Endothelial cell of umbilical vein (primary cell): Measurements from ENCODE around the gene SBF1.

Source experiments
- EZH2 ChIP-seq: IDR thresholded peaks from 2 replicates; pipeline ENCODE4 v1.6.1; 2012; ENCODE audit warnings: borderline replicate concordance, low read depth, mild to moderate bottlenecking, moderate library complexity, low read length, inconsistent platforms; ENCODE audit not compliant: severe bottlenecking
- JUN ChIP-seq: IDR thresholded peaks from 2 replicates; pipeline ENCODE4 v1.6.1; 2011; ENCODE audit warnings: borderline replicate concordance, low read depth; ENCODE audit not compliant: insufficient read length, insufficient read depth
- MYC ChIP-seq: IDR thresholded peaks from one replicate; pipeline ENCODE4 v1.6.1; 2011; ENCODE audit warnings: mild to moderate bottlenecking, low read depth, low read length
- POLR2A ChIP-seq: IDR thresholded peaks from 2 replicates; pipeline ENCODE4 v1.6.1; 2012; ENCODE audit warnings: low read depth, mild to moderate bottlenecking, control low read depth, low read length
- POLR2AphosphoS5 ChIP-seq: IDR thresholded peaks from 2 replicates; pipeline ENCODE4 v1.6.1; 2012; ENCODE audit warnings: low read depth, mild to moderate bottlenecking, control low read depth, low read length, moderate library complexity; ENCODE audit not compliant: insufficient read depth
- TF ChIP-seq, protein P1 (sequence below), 2 donors: IDR thresholded peaks; 1 replicate in 1 of 2; 2 replicates in 1 of 2; pipeline ENCODE4 v1.5.1; 2011; ENCODE audit warnings: low read length in 2 of 2, mild to moderate bottlenecking in 2 of 2, moderate library complexity in 2 of 2, control low read depth in 1 of 2, inconsistent platforms in 1 of 2, low read depth in 1 of 2; ENCODE audit not compliant: insufficient read depth in 1 of 2; ENCODE audit errors: extremely low read depth in 1 of 2
- TF ChIP-seq, protein P2 (sequence below): IDR thresholded peaks from 2 replicates; pipeline ENCODE4 v1.6.1; 2011; ENCODE audit not compliant: insufficient read depth, insufficient read length

DNA sequence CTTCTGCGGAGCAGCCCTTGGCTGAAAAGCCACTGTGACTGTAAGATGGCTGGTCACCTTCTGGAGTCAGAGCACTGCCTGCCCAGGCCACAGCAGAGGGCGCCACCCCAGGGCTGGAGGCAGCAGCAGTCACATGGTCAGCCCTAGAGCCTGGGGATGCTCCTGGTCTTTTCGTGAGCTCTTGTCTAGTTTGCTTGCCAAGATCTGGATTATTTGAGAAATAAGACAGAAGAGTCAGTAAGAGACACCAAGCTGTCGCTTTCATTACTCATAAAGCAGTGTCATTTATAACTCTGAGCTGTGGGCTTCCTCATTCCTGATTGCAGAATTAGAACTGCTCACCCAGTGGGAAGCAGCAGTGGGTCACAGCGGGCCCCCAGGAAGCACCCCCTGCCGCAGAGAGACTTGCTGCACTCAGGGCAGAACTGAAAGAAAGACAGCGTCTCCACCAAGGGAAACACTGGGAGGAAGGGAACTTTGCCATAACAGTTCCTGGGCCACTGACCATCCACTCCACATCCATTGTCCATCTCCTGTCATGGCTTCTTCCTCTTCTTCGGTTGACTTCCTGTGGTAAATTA is 75.0 kb downstream of the SBF1 start:
- TF ChIP-seq, protein P1, sequence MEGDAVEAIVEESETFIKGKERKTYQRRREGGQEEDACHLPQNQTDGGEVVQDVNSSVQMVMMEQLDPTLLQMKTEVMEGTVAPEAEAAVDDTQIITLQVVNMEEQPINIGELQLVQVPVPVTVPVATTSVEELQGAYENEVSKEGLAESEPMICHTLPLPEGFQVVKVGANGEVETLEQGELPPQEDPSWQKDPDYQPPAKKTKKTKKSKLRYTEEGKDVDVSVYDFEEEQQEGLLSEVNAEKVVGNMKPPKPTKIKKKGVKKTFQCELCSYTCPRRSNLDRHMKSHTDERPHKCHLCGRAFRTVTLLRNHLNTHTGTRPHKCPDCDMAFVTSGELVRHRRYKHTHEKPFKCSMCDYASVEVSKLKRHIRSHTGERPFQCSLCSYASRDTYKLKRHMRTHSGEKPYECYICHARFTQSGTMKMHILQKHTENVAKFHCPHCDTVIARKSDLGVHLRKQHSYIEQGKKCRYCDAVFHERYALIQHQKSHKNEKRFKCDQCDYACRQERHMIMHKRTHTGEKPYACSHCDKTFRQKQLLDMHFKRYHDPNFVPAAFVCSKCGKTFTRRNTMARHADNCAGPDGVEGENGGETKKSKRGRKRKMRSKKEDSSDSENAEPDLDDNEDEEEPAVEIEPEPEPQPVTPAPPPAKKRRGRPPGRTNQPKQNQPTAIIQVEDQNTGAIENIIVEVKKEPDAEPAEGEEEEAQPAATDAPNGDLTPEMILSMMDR (IDR thresholded peaks at IDR 0.05; ENCODE audit: extremely low read depth in 1 of 2, insufficient read depth in 1 of 2, low read depth in 1 of 2, low read length in 2 of 2), result peak; percentile 32 to 55
- TF ChIP-seq EZH2, result no peak
- TF ChIP-seq, protein P2, sequence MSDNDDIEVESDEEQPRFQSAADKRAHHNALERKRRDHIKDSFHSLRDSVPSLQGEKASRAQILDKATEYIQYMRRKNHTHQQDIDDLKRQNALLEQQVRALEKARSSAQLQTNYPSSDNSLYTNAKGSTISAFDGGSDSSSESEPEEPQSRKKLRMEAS, result no peak
- TF ChIP-seq POLR2AphosphoS5, result no peak
- TF ChIP-seq POLR2A, result no peak
- no peak for TF ChIP-seq JUN
- no peak for TF ChIP-seq MYC
